KMS-11 (cell line): ENCODE data around the gene AEN.

Experiments used
- H2AFZ ChIP-seq: fragments of 200-600 bp; sonication (generic); 2 replicates; pipeline ENCODE4 v1.6.1; 2016; ENCODE audit warnings: antibody characterized with exemption, mixed run types, low read depth
- H3K27ac ChIP-seq: fragments of 200-600 bp; sonication (generic); 2 replicates; pipeline ENCODE4 v1.6.1; 2016; ENCODE audit warnings: mild to moderate bottlenecking, mixed run types
- H3K27me3 ChIP-seq: fragments of 200-600 bp; sonication (generic); 2 replicates; pipeline ENCODE4 v1.6.1; 2017; ENCODE audit warnings: mild to moderate bottlenecking, low read depth, mixed run types, moderate library complexity; ENCODE audit not compliant: insufficient read depth
- H3K36me3 ChIP-seq: fragments of 200-600 bp; sonication (generic); 2 replicates; pipeline ENCODE4 v1.6.1; 2017; ENCODE audit warnings: mild to moderate bottlenecking, mixed run types; ENCODE audit not compliant: insufficient read depth
- H3K4me1 ChIP-seq: fragments of 200-600 bp; sonication (generic); 2 replicates; pipeline ENCODE4 v1.6.1; 2016; ENCODE audit warnings: mild to moderate bottlenecking, low read depth, mixed run types; ENCODE audit not compliant: poor library complexity, severe bottlenecking
- H3K4me2 ChIP-seq: fragments of 200-600 bp; sonication (generic); 2 replicates; pipeline ENCODE4 v1.7.0; 2016; ENCODE audit warnings: mild to moderate bottlenecking, mixed run types
- H3K4me3 ChIP-seq: fragments of 200-600 bp; sonication (generic); IDR thresholded peaks from 2 replicates; pipeline ENCODE4 v1.6.1; 2017; ENCODE audit warnings: low read depth, low read length, mixed read lengths; ENCODE audit not compliant: insufficient read depth
- H3K79me2 ChIP-seq: fragments of 200-600 bp; sonication (generic); 2 replicates; pipeline ENCODE4 v1.6.1; 2016; ENCODE audit warnings: low read depth, mixed run types; ENCODE audit not compliant: insufficient read depth
- H3K9ac ChIP-seq: fragments of 200-600 bp; sonication (generic); 2 replicates; pipeline ENCODE4 v1.6.1; 2016; ENCODE audit warnings: mild to moderate bottlenecking, mixed run types
- H4K20me1 ChIP-seq: fragments of 200-600 bp; sonication (generic); 2 replicates; pipeline ENCODE4 v1.6.1; 2016; ENCODE audit warnings: mild to moderate bottlenecking, mixed run types; ENCODE audit not compliant: insufficient read depth
- CTCF ChIP-seq: fragments of 200-600 bp; sonication (generic); conservative IDR thresholded peaks from 2 replicates; pipeline ENCODE4 v1.6.1; 2017; ENCODE audit warnings: low read depth, mild to moderate bottlenecking, antibody characterized with exemption, low read length, moderate library complexity, mixed read lengths

AEN gene

GRCh38 chr15:88616240-88616639 lies 4.9 kb upstream of the AEN start:
- Histone ChIP-seq H3K4me3 (no peak overlapping the region), H3K27ac (no peak overlapping the region), H3K4me2 (no peak overlapping the region), H3K36me3 (no peaks in the 10 kb centered on the region), H2AFZ (no peak overlapping the region), H3K4me1 (no peaks in the 10 kb centered on the region), H4K20me1 (no peaks in the 10 kb centered on the region), H3K27me3 (no peaks in the 10 kb centered on the region), H3K79me2 (peaks cover under 1% of the 10 kb centered on the region), H3K9ac (no peak overlapping the region)
- TF ChIP-seq CTCF: no peak

- no peaks in the 10 kb centered on the region for H3K27me3 ChIP-seq
- H3K4me1 ChIP-seq: no peaks in the 10 kb centered on the region
- no peak overlapping the region for H3K4me2 ChIP-seq
- no peak overlapping the region for H3K9ac ChIP-seq
- H2AFZ ChIP-seq: no peak overlapping the region
- H3K27ac ChIP-seq: no peak overlapping the region
- TF ChIP-seq CTCF: no peak
- H4K20me1 ChIP-seq: no peaks in the 10 kb centered on the region; the same call in 1 of the 2 replicates
- no peak overlapping the region for H3K4me3 ChIP-seq
- no peaks in the 10 kb centered on the region for H3K36me3 ChIP-seq
- H3K79me2 ChIP-seq: peaks cover 10% of the 10 kb centered on the region
Measured at GRCh38 chr15:88617031-88617722, 4.0 kb upstream of the AEN start.

- peaks cover 4% of the 10 kb centered on the region for H3K4me1 ChIP-seq
- H3K27ac ChIP-seq: no peak overlapping the region
- no peak overlapping the region for H2AFZ ChIP-seq
- no peaks in the 10 kb centered on the region for H3K36me3 ChIP-seq
- peaks cover 6% of the 10 kb centered on the region for H4K20me1 ChIP-seq
- no peak overlapping the region for H3K4me2 ChIP-seq
- no peaks in the 10 kb centered on the region for H3K27me3 ChIP-seq
- no peak for TF ChIP-seq CTCF
- H3K79me2 ChIP-seq: peaks cover 16% of the 10 kb centered on the region
- H3K4me3 ChIP-seq: no peak overlapping the region
- H3K9ac ChIP-seq: no peak overlapping the region
Measured at GRCh38 chr15:88617790-88618189, 3.4 kb upstream of the AEN start.

- no peak overlapping the region for H2AFZ ChIP-seq
- H3K79me2 ChIP-seq: peaks cover 25% of the 10 kb centered on the region
- H3K4me3 ChIP-seq: no peak overlapping the region
- no peak overlapping the region for H3K4me2 ChIP-seq
- H3K9ac ChIP-seq: no peak overlapping the region
- peaks cover 13% of the 10 kb centered on the region for H3K4me1 ChIP-seq
- no peak overlapping the region for H3K27ac ChIP-seq
- TF ChIP-seq CTCF: no peak
- no peaks in the 10 kb centered on the region for H3K27me3 ChIP-seq
- H3K36me3 ChIP-seq: no peaks in the 10 kb centered on the region
- H4K20me1 ChIP-seq: peaks cover 14% of the 10 kb centered on the region
Measured at GRCh38 chr15:88618686-88619085, 2.5 kb upstream of the AEN start.
